ENCODE data around the gene KCNK4.

Gene KCNK4

DNA sequence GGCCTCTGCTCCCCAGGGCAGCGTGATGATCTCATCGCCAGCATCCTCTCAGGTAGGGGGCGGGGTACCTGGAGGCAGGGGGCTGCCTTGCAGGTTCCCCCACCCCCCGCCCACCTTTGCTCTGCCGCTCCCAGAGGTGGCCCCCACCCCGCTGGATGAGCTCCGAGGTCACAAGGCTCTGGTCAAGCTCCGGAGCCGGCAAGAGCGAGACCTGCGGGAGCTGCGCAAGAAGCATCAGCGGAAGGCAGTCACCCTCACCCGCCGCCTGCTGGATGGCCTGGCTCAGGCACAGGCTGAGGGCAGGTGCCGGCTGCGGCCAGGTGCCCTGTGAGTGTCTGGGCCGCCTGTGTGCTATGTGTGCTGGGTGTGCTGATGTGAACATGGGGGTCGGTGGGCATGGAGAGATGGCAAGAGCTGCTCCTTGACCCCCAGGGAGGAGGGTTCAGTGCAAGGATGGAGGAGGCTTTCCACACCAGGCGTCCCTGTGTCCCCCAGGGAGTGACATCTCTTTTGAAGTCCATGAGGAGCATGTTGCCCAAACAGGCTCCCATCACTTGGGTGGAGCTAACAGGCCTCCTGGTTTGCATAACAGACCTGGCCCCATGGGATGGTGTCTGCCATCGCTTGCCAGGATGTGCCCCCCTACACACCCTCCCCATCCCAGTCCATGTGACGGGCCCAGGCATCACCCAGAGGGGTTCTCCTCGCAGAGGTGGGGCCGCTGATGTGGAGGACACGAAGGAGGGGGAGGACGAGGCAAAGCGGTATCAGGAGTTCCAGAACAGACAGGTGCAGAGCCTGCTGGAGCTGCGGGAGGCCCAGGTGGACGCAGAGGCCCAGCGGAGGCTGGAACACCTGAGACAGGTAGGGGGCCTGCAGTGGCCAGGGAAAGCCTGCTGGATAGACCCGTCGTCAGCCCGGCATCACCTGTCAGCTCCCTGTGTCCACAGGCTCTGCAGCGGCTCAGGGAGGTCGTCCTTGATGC lies 25.6 kb upstream of the KCNK4 start:
- Histone ChIP-seq H3F3A (ENCODE audit: control insufficient read depth, insufficient read depth) (peaks cover 4% of the 10 kb centered on the region; the same call in 1 of the 2 replicates), H3K9me2 (replicated peaks; ENCODE audit: control insufficient read depth, low read length) (no peaks in the 10 kb centered on the region), H3K79me2 (ENCODE audit: control insufficient read depth, low read length) (peaks cover 13% of the 10 kb centered on the region), H3K27ac (ENCODE audit: low read depth, low read length) (no peak overlapping the region), H3K4me1 (ENCODE audit: control insufficient read depth, low read length) (peaks cover 14% of the 10 kb centered on the region), H3K27me3 (ENCODE audit: control insufficient read depth, low read length) (no peaks in the 10 kb centered on the region), H3K36me3 (ENCODE audit: control insufficient read depth, low read length) (peaks cover 32% of the 10 kb centered on the region), H3K9me3 (ENCODE audit: control insufficient read depth, insufficient read depth, low read length) (no peaks in the 10 kb centered on the region), H3K4me3 (ENCODE audit: low read length) (no peak overlapping the region), H3K4me2 (ENCODE audit: low read length) (no peak overlapping the region), H4K20me1 (ENCODE audit: control insufficient read depth, insufficient read depth, low read depth, low read length) (no peaks in the 10 kb centered on the region)
- TF ChIP-seq EZH2phosphoT487 (IDR thresholded peaks at IDR 0.05; ENCODE audit: borderline replicate concordance, low read length) (no peak), CTCF (IDR thresholded peaks at IDR 0.05; ENCODE audit: low read depth, low read length, poor library complexity, severe bottlenecking) (no peak)

DNA sequence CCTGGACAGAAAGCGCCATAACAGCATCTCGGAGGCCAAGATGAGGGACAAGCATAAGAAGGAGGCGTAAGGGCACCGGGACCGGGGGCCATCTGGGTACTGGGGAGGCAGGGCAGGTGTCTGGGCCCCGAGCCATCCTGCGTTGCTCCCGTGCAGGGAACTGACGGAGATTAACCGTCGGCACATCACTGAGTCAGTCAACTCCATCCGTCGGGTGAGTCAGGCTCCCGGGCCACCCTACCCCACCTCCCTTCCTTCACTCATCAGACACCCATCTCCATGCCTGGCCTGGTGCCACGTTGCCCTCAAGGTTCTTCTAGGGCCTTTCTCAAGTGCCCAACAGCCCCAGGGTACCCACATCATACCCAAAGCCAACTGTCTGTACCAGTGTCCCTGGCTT lies 24.8 kb upstream of the KCNK4 start:
- Histone ChIP-seq H3K4me3 (ENCODE audit: low read length) (no peak overlapping the region), H3K27me3 (ENCODE audit: control insufficient read depth, low read length) (no peaks in the 10 kb centered on the region), H3K4me2 (ENCODE audit: low read length) (no peak overlapping the region), H3K27ac (ENCODE audit: low read depth, low read length) (no peak overlapping the region), H3K36me3 (ENCODE audit: control insufficient read depth, low read length) (peaks cover 35% of the 10 kb centered on the region), H3K79me2 (ENCODE audit: control insufficient read depth, low read length) (peaks cover 16% of the 10 kb centered on the region), H4K20me1 (ENCODE audit: control insufficient read depth, insufficient read depth, low read depth, low read length) (no peaks in the 10 kb centered on the region), H3K9me3 (ENCODE audit: control insufficient read depth, insufficient read depth, low read length) (no peaks in the 10 kb centered on the region), H3K9me2 (replicated peaks; ENCODE audit: control insufficient read depth, low read length) (no peaks in the 10 kb centered on the region), H3K4me1 (ENCODE audit: control insufficient read depth, low read length) (peaks cover 14% of the 10 kb centered on the region), H3F3A (ENCODE audit: control insufficient read depth, insufficient read depth) (peaks cover 4% of the 10 kb centered on the region; the same call in 1 of the 2 replicates)
- no peak for TF ChIP-seq EZH2phosphoT487 (IDR thresholded peaks at IDR 0.05; ENCODE audit: borderline replicate concordance, low read length)

GRCh38 chr11:64267207-64267945 lies 23.7 kb upstream of the KCNK4 start:
- H3K4me2 ChIP-seq (ENCODE audit: low read length), result no peak overlapping the region
- H3K4me1 ChIP-seq (ENCODE audit: control insufficient read depth, low read length), result peaks cover 24% of the 10 kb centered on the region
- H3F3A ChIP-seq (ENCODE audit: control insufficient read depth, insufficient read depth), result peaks cover 9% of the 10 kb centered on the region

More at GRCh38 chr11:64267207-64267945, 23.7 kb upstream of the KCNK4 start:
- no peak for TF ChIP-seq CTCF (IDR thresholded peaks at IDR 0.05; ENCODE audit: low read depth, low read length, poor library complexity, severe bottlenecking)
- TF ChIP-seq EZH2phosphoT487 (IDR thresholded peaks at IDR 0.05; ENCODE audit: borderline replicate concordance, low read length), result no peak
- H3K4me3 ChIP-seq (ENCODE audit: low read length), result no peak overlapping the region
- H4K20me1 ChIP-seq (ENCODE audit: control insufficient read depth, insufficient read depth, low read depth, low read length), result no peaks in the 10 kb centered on the region
- peaks cover 39% of the 10 kb centered on the region for H3K36me3 ChIP-seq (ENCODE audit: control insufficient read depth, low read length)
- no peaks in the 10 kb centered on the region for H3K9me3 ChIP-seq (ENCODE audit: control insufficient read depth, insufficient read depth, low read length)
- no peak overlapping the region for H3K27ac ChIP-seq (ENCODE audit: low read depth, low read length)
- H3K79me2 ChIP-seq (ENCODE audit: control insufficient read depth, low read length), result peaks cover 26% of the 10 kb centered on the region
- H3K27me3 ChIP-seq (ENCODE audit: control insufficient read depth, low read length), result no peaks in the 10 kb centered on the region
- H3K9me2 ChIP-seq (replicated peaks; ENCODE audit: control insufficient read depth, low read length), result no peaks in the 10 kb centered on the region
